ENCODE data around the gene TTC3. TPM values are rescaled to one million over a fixed set of nuclear protein-coding genes. Genes with fewer than 3 reads are reported as not detected.
A peak's percentile ranks its signal among the peaks of the same experiment; 100 is the strongest.

TTC3 gene
- total and polyA plus RNA-seq, 2 of the 13 experiments (the other 11 are each of a cell fraction or from before 2014, with no cell fraction given) = 55.7 to 108 TPM

GRCh38 chr21:37074197-37074510 lies 1.1 kb downstream of the TTC3 start:
- peaks cover 34% of the 10 kb centered on the region for H4K20me1 ChIP-seq (ENCODE audit: insufficient read depth, low read length)
- FAIRE-seq = no peak
- H3K27ac ChIP-seq (ENCODE audit: extremely low read length, insufficient read depth, low read length) = peak overlapping the region; percentile 80
- TF ChIP-seq AGO1 (IDR thresholded peaks at IDR 0.05; ENCODE audit: low read depth, low read length, poor library complexity, severe bottlenecking) = no peak
- TF ChIP-seq ZNF772 (CRISPR knock-in tag; IDR thresholded peaks at IDR 0.05) = peak; percentile 25; the same call in 1 of the 2 replicates
- 0 out of 2 replicates have a peak, but pooled peaks have one; percentile 4 for TF ChIP-seq ZNF44 (CRISPR knock-in tag; IDR thresholded peaks at IDR 0.05)
- TF ChIP-seq MBD4 (IDR thresholded peaks at IDR 0.05; ENCODE audit: borderline replicate concordance, low read length) = no peak
- 0 out of 2 replicates have a peak, but pooled peaks have one; percentile 4 for TF ChIP-seq SAP130 (CRISPR knock-in tag; IDR thresholded peaks at IDR 0.05; ENCODE audit: low read depth)
- TF ChIP-seq ZNF441 (CRISPR knock-in tag; IDR thresholded peaks at IDR 0.05; ENCODE audit: borderline replicate concordance) = 0 out of 2 replicates have a peak, but pooled peaks have one; percentile 4
- TF ChIP-seq ZNF564 (CRISPR knock-in tag; IDR thresholded peaks at IDR 0.05) = 0 out of 2 replicates have a peak, but pooled peaks have one; percentile 20
- TF ChIP-seq ZNF160 (CRISPR knock-in tag; IDR thresholded peaks at IDR 0.05) = no peak
- no peak for TF ChIP-seq MEF2D (CRISPR knock-in tag; IDR thresholded peaks at IDR 0.05)
- TF ChIP-seq, protein P1, sequence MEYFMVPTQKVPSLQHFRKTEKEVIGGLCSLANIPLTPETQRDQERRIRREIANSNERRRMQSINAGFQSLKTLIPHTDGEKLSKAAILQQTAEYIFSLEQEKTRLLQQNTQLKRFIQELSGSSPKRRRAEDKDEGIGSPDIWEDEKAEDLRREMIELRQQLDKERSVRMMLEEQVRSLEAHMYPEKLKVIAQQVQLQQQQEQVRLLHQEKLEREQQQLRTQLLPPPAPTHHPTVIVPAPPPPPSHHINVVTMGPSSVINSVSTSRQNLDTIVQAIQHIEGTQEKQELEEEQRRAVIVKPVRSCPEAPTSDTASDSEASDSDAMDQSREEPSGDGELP (IDR thresholded peaks at IDR 0.05; ENCODE audit: borderline replicate concordance, low read depth) = 0 out of 2 replicates have a peak, but pooled peaks have one; percentile 39
- 0 out of 2 replicates have a peak, but pooled peaks have one; percentile 34 for TF ChIP-seq SIN3A (IDR thresholded peaks at IDR 0.05; ENCODE audit: borderline replicate concordance, low read depth, low read length)
- 0 out of 2 replicates have a peak, but pooled peaks have one; percentile 4 for TF ChIP-seq PITX1 (CRISPR knock-in tag; IDR thresholded peaks at IDR 0.05)
- intact Hi-C loops (cut with micrococcal nuclease; ENCODE audit: unreplicated experiment) (loop anchor here (5.0 kb wide), 1 partner anchor 87 kb away; no protein-coding TSS in a partner anchor), in situ Hi-C loops (cut with HindIII; ENCODE audit: extremely low pct_ligation_motif_present, low pct_unique_long_range_greater_than_20kb) (no loop called here)
- peaks cover 63% of the 10 kb centered on the region for H3K4me1 ChIP-seq (ENCODE audit: insufficient read depth, low read length)
- no peaks in the 10 kb centered on the region for H3K9me3 ChIP-seq (ENCODE audit: low read length)
- no peak overlapping the region for H2AFZ ChIP-seq (ENCODE audit: low read length)
- ChIA-PET POLR2A (no interaction called here), CTCF (ENCODE audit: low intra/inter-chr PET ratio, low total read pairs) (no interaction called here)
- no TSS peak for BruUV-seq (replicated peaks)
- no peaks in the 10 kb centered on the region; a peak in 1 of 5 replicates for H3K36me3 ChIP-seq (replicated peaks in 1 of 2; ENCODE audit: control insufficient read depth in 1 of 2, insufficient read depth in 2 of 2, low read length in 2 of 2)
- no peaks in the 10 kb centered on the region; a peak in 1 of 5 replicates for H3K27me3 ChIP-seq (ENCODE audit: control insufficient read depth in 1 of 2, insufficient read depth in 2 of 2, low read length in 2 of 2)
- peaks cover 75% of the 10 kb centered on the region for H3K79me2 ChIP-seq (ENCODE audit: insufficient read depth, low read length)
- H3K9ac ChIP-seq (ENCODE audit: insufficient read depth, low read depth, low read length) = peak overlapping the region; percentile 99
- ATAC-seq = peak; percentile 41
- WGBS (ENCODE audit: low lambda C conversion rate) = 0% methylated on average over 3 of the region's 13 CpGs
- no peak for DNase-seq (ENCODE audit: low spot score)
- H3K4me3 ChIP-seq (replicated peaks in 1 of 3; ENCODE audit: insufficient read depth in 1 of 3, low read depth in 2 of 3, low read length in 3 of 3) = peak overlapping the region; percentile 71 to 92 (median 80)
- peak overlapping the region; percentile 84 for H3K4me2 ChIP-seq (ENCODE audit: low read depth, low read length)

All from HepG2 (cell line).